ENCODE measurements around the gene PISD. TPM values are rescaled to one million over a fixed set of nuclear protein-coding genes. Genes with fewer than 3 reads are reported as not detected.
"Not testable (repeated sequence)": the region's sequence is repeated elsewhere in the genome, so short reads cannot be mapped to it uniquely, and the experiment has no call there.

Gene PISD
- total and polyA plus RNA-seq, 10 donors: 27.6 to 108 (median 65.0) TPM

GRCh38 chr22:31602259-31602952 is 59.6 kb downstream of the PISD start:
- Histone ChIP-seq H3K36me3 (peaks cover 0 to 72% (median 34%) of the 10 kb centered on the region in 6 donors), H3K27ac (no peak overlapping the region), H3K4me3 (no peak overlapping the region), H3K27me3 (replicated peaks in 1 of 7) (no peaks in the 10 kb centered on the region), H3K4me1 (no peaks in the 10 kb centered on the region), H3K9me3 (no peaks in the 10 kb centered on the region)
- TF ChIP-seq POLR2A (IDR thresholded peaks at IDR 0.05): no peak
- TF ChIP-seq POLR2AphosphoS5 (IDR thresholded peaks at IDR 0.05): peak in 1 of 3 donors; percentile 4
- no peak for DNase-seq
- intact Hi-C loops (cut with DNase I; ENCODE audit: low total_unique reads): no loop called here
- WGBS, 5 donors: 82 to 90% (median 87%) methylated on average over 11 of the region's 11 CpGs

GRCh38 chr22:31595271-31595670 is 66.7 kb downstream of the PISD start:
- peaks cover 0 to 24% (median 2%) of the 10 kb centered on the region in 6 donors for H3K36me3 ChIP-seq
- DNase-seq: no peak
- H3K27me3 ChIP-seq (replicated peaks in 1 of 7): no peaks in the 10 kb centered on the region
- no peak overlapping the region for H3K4me3 ChIP-seq
- H3K4me1 ChIP-seq: no peaks in the 10 kb centered on the region
- intact Hi-C loops (cut with DNase I; ENCODE audit: low total_unique reads): no loop called here
- H3K9me3 ChIP-seq: no peaks in the 10 kb centered on the region
- no peak for TF ChIP-seq POLR2A (IDR thresholded peaks at IDR 0.05)
- TF ChIP-seq CTCF (IDR thresholded peaks at IDR 0.05 in 8 of 11, conservative IDR thresholded peaks at IDR 0.05 in 3 of 11): no peak
- no peak for TF ChIP-seq POLR2AphosphoS5 (IDR thresholded peaks at IDR 0.05)
- no peak overlapping the region for H3K27ac ChIP-seq
- WGBS, 5 donors: 86 to 97% (median 95%) methylated on average over 2 of the region's 2 CpGs

- WGBS, 5 donors: 75% methylated on average over 1 of the region's 2 CpGs; no CpG with 5 or more reads in 4 of the 5 donors
- H3K4me3 ChIP-seq; intact Hi-C loops (cut with DNase I; ENCODE audit: low total_unique reads); H3K27me3 ChIP-seq (replicated peaks in 1 of 7); DNase-seq; H3K9me3 ChIP-seq; H3K27ac ChIP-seq: not testable (repeated sequence)
- Histone ChIP-seq H3K36me3 (peaks cover 0 to 53% (median 34%) of the 10 kb centered on the region in 6 donors), H3K4me1 (peaks cover 0 to 18% (median 6%) of the 10 kb centered on the region in 6 donors)
Observed at GRCh38 chr22:31590161-31590560, 71.9 kb downstream of the PISD start.

- H3K4me1 ChIP-seq: peaks cover 0 to 28% (median 11%) of the 10 kb centered on the region in 6 donors
- H3K27ac ChIP-seq: no peak overlapping the region
- no peak overlapping the region for H3K4me3 ChIP-seq
- H3K9me3 ChIP-seq: no peaks in the 10 kb centered on the region
- intact Hi-C loops (cut with DNase I; ENCODE audit: low total_unique reads): no loop called here
- DNase-seq: no peak
- TF ChIP-seq CTCF (IDR thresholded peaks at IDR 0.05 in 8 of 11, conservative IDR thresholded peaks at IDR 0.05 in 3 of 11) (no peak), POLR2A (IDR thresholded peaks at IDR 0.05) (no peak), POLR2AphosphoS5 (IDR thresholded peaks at IDR 0.05) (no peak)
- H3K27me3 ChIP-seq (replicated peaks in 1 of 7): no peaks in the 10 kb centered on the region
- WGBS, 5 donors: 71 to 89% (median 76%) methylated on average over 6 of the region's 6 CpGs
- H3K36me3 ChIP-seq: peaks cover 0 to 59% (median 38%) of the 10 kb centered on the region in 6 donors
Observed at GRCh38 chr22:31588970-31589675, 72.9 kb downstream of the PISD start.
